NCI-H1930 (cell line): ENCODE measurements around the gene CYP2W1.
A peak's percentile ranks its signal among the peaks of the same experiment; 100 is the strongest.

ENCODE experiments used
- DNase-seq, 2 experiments: peaks; one replicate each; lab custom pipeline; 2025; lab: John Stamatoyannopoulos, UW

CYP2W1 gene

GRCh38 chr7:966291-967069 lies 16.5 kb upstream of the CYP2W1 start:
- DNase-seq, result no peak

GRCh38 chr7:967361-968082 lies 15.5 kb upstream of the CYP2W1 start:
- DNase-seq, result no peak

GRCh38 chr7:968205-969105 lies 14.5 kb upstream of the CYP2W1 start:
- no peak for DNase-seq

- no peak for DNase-seq
These were observed 13.6 kb upstream of the CYP2W1 start for GRCh38 chr7:969403-969802.

GRCh38 chr7:970744-971143 lies 12.2 kb upstream of the CYP2W1 start:
- no peak for DNase-seq

GRCh38 chr7:972110-972509 lies 10.9 kb upstream of the CYP2W1 start:
- no peak for DNase-seq

GRCh38 chr7:972676-973309 lies 10.2 kb upstream of the CYP2W1 start:
- no peak for DNase-seq

GRCh38 chr7:973312-973711 lies 9.7 kb upstream of the CYP2W1 start:
- DNase-seq, result no peak

- DNase-seq, result no peak
These were observed 8.8 kb upstream of the CYP2W1 start for GRCh38 chr7:974172-974571.

- DNase-seq, result peak; percentile 71 to 81
These were observed 7.9 kb upstream of the CYP2W1 start, which contains the start of gene COX19 for GRCh38 chr7:974820-975681. TSS of gene COX19 (minus strand) at chr7:975549. CDS start at chr7:975509, 40 bp downstream.

GRCh38 chr7:975702-976473 lies 7.1 kb upstream of the CYP2W1 start:
- DNase-seq, result no peak

- DNase-seq, result no peak
These were observed 6.1 kb upstream of the CYP2W1 start for GRCh38 chr7:976901-977325.

GRCh38 chr7:977326-978048 lies 5.5 kb upstream of the CYP2W1 start:
- peak in 1 of 2 experiments; percentile 12 for DNase-seq

GRCh38 chr7:978049-978346 lies 5.0 kb upstream of the CYP2W1 start:
- DNase-seq, result no peak

- no peak for DNase-seq
These were observed 4.4 kb upstream of the CYP2W1 start for GRCh38 chr7:978416-979091.

- DNase-seq, result no peak
These were observed 3.8 kb upstream of the CYP2W1 start for GRCh38 chr7:979151-979550.

- DNase-seq, result no peak
These were observed 3.0 kb upstream of the CYP2W1 start for GRCh38 chr7:979886-980571.

GRCh38 chr7:981793-982510 lies 1.0 kb upstream of the CYP2W1 start:
- DNase-seq, result no peak
